Gastrocnemius medialis (tissue), 4 donors: ENCODE measurements around the gene CAPN2. TPM values are rescaled to one million over a fixed set of nuclear protein-coding genes. Genes with fewer than 3 reads are reported as not detected.

Experiments
- ATAC-seq, 2 donors: fragments of 150-250 bp; one replicate each; pipeline ENCODE4 v1.9.1; 2016
- DNase-seq, 2 donors: peaks; one replicate each; pipeline ENCODE4 v3.0.0-alpha.2; 2019
- H3K27ac ChIP-seq, 4 donors: fragments of 200-600 bp; sonication (generic); 1 replicate in 1 of 4; 2 replicates in 3 of 4; pipeline ENCODE4 v1.5.1; 2016 to 2018; ENCODE audit warnings: mild to moderate bottlenecking in 2 of 4, moderate library complexity in 1 of 4
- H3K27me3 ChIP-seq, 3 donors: fragments of 200-600 bp; sonication (generic) in 2 of 3; 1 replicate in 1 of 3; 2 replicates in 2 of 3; pipeline versions ENCODE4 v1.5.1 to v1.6.0; 2016 to 2019; ENCODE audit warnings: mild to moderate bottlenecking in 1 of 3, moderate library complexity in 1 of 3
- H3K36me3 ChIP-seq, 2 donors: fragments of 200-600 bp; sonication (generic) in 1 of 2; one replicate each; pipeline ENCODE4 v1.5.1; 2017 to 2018
- H3K4me1 ChIP-seq, 2 donors: fragments of 200-600 bp; sonication (generic) in 1 of 2; one replicate each; pipeline ENCODE4 v1.5.1; 2016 to 2017; ENCODE audit warnings: mild to moderate bottlenecking in 2 of 2
- H3K4me3 ChIP-seq, 4 donors: fragments of 200-600 bp; sonication (generic) in 3 of 4; 1 replicate in 1 of 4; 2 replicates in 3 of 4; pipeline ENCODE4 v1.5.1; 2016 to 2019; ENCODE audit warnings: mild to moderate bottlenecking in 2 of 4
- H3K9me3 ChIP-seq, 3 donors: fragments of 200-600 bp; sonication (generic) in 2 of 3; 1 replicate in 1 of 3; 2 replicates in 2 of 3; pipeline ENCODE4 v1.5.1; 2016 to 2019
- POLR2A ChIP-seq, 2 donors: fragments of 450-650 bp; IDR thresholded peaks; one replicate each; pipeline ENCODE4 v1.6.1; 2017; ENCODE audit warnings: antibody characterized with exemption in 2 of 2, mild to moderate bottlenecking in 2 of 2, moderate library complexity in 2 of 2
- in situ Hi-C, 4 donors: fragments of 200-750 bp; cut with MboI; loops; one replicate each; pipeline versions ENCODE4 v1.15.0 to v1.8.0; 2017; ENCODE audit warnings: low sequenced_read_pairs in 4 of 4
- intact Hi-C: fragments of 100-400 bp; cut with DNase I; formaldehyde crosslinking; loops from one replicate; pipeline ENCODE4 v1.15.1; 2023; ENCODE audit warnings: low total_unique reads
- total RNA-seq, 4 donors: library from RNA; depleted of rRNA; stranded (reverse); fragments of >200 nt; gene quantifications; one replicate each; pipeline versions ENCODE4 v1.1.0 to v1.2.3, GENCODE V29; 2016
- TF ChIP-seq, protein P1 (sequence below), 5 experiments: fragments of 450-650 bp in 3 of 5; fragments of 200-600 bp in 2 of 5; sonication (generic) in 2 of 5; IDR thresholded peaks in 4 of 5; conservative IDR thresholded peaks in 1 of 5; 1 replicate in 4 of 5; 2 replicates in 1 of 5; pipeline ENCODE4 v1.5.1; 2016 to 2019; ENCODE audit warnings: antibody characterized with exemption in 5 of 5, mild to moderate bottlenecking in 3 of 5, moderate library complexity in 3 of 5

The CAPN2 gene
- total RNA-seq, 4 donors from 2014 or later: 42.6 to 141 (median 89.4) TPM

GRCh38 chr1:223758734-223759133, 46.4 kb downstream of the CAPN2 start:
- Histone ChIP-seq H3K9me3 (no peaks in the 10 kb centered on the region), H3K4me3 (no peak overlapping the region), H3K36me3 (peaks cover 6 to 100% of the 10 kb centered on the region in 2 donors), H3K27ac (no peak overlapping the region), H3K4me1 (no peaks in the 10 kb centered on the region), H3K27me3 (no peaks in the 10 kb centered on the region)
- intact Hi-C loops (no loop called here), in situ Hi-C loops (loop anchor here in 1 of 4 donors (10.0 kb wide), 1 partner anchor 64 kb away; no protein-coding TSS in a partner anchor)
- ATAC-seq (no peak), DNase-seq (no peak)
- TF ChIP-seq, protein P1, sequence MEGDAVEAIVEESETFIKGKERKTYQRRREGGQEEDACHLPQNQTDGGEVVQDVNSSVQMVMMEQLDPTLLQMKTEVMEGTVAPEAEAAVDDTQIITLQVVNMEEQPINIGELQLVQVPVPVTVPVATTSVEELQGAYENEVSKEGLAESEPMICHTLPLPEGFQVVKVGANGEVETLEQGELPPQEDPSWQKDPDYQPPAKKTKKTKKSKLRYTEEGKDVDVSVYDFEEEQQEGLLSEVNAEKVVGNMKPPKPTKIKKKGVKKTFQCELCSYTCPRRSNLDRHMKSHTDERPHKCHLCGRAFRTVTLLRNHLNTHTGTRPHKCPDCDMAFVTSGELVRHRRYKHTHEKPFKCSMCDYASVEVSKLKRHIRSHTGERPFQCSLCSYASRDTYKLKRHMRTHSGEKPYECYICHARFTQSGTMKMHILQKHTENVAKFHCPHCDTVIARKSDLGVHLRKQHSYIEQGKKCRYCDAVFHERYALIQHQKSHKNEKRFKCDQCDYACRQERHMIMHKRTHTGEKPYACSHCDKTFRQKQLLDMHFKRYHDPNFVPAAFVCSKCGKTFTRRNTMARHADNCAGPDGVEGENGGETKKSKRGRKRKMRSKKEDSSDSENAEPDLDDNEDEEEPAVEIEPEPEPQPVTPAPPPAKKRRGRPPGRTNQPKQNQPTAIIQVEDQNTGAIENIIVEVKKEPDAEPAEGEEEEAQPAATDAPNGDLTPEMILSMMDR (IDR thresholded peaks at IDR 0.05 in 4 of 5, conservative IDR thresholded peaks at IDR 0.05 in 1 of 5): no peak
- TF ChIP-seq POLR2A (IDR thresholded peaks at IDR 0.05): no peak

GRCh38 chr1:223759273-223759672, 46.9 kb downstream of the CAPN2 start:
- in situ Hi-C loops (loop anchor here in 1 of 4 donors (10.0 kb wide), 1 partner anchor 64 kb away; no protein-coding TSS in a partner anchor), intact Hi-C loops (no loop called here)
- Histone ChIP-seq H3K9me3 (no peaks in the 10 kb centered on the region), H3K27ac (no peak overlapping the region), H3K4me3 (no peak overlapping the region), H3K36me3 (peaks cover 4 to 100% of the 10 kb centered on the region in 2 donors), H3K27me3 (no peaks in the 10 kb centered on the region), H3K4me1 (no peaks in the 10 kb centered on the region)
- no peak for TF ChIP-seq POLR2A (IDR thresholded peaks at IDR 0.05)
- TF ChIP-seq, protein P1 (IDR thresholded peaks at IDR 0.05 in 4 of 5, conservative IDR thresholded peaks at IDR 0.05 in 1 of 5): no peak
- DNase-seq (no peak), ATAC-seq (no peak)

DNA sequence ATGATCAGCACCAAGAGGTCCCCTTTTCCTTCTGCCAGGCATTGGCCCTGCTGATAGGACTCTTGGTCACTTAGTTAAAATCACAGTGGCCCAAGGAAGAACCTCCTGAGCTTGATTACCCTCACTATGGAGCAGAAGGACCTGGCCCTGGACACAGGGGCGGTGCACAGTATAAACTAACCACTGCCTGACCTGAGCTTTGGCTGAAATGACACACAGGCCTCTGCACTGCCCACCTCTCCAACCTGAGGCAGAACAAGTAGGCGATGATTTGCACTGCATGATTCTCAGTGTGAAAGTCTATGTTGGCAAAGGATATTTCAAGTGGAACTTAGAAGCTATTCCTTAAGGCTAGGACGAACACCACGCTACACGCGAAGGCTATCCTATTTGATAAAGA, 48.5 kb downstream of the CAPN2 start:
- in situ Hi-C loops: no loop called here
- no peak overlapping the region for H3K27ac ChIP-seq
- H3K9me3 ChIP-seq: no peaks in the 10 kb centered on the region
- no peak overlapping the region for H3K4me3 ChIP-seq
- H3K27me3 ChIP-seq: no peaks in the 10 kb centered on the region
- intact Hi-C loops: no loop called here
- peaks cover 4 to 96% of the 10 kb centered on the region in 2 donors for H3K36me3 ChIP-seq
- TF ChIP-seq, protein P1 (IDR thresholded peaks at IDR 0.05 in 4 of 5, conservative IDR thresholded peaks at IDR 0.05 in 1 of 5): no peak
- no peak for TF ChIP-seq POLR2A (IDR thresholded peaks at IDR 0.05)
- no peak for ATAC-seq
- H3K4me1 ChIP-seq: peaks cover 0 to 1% of the 10 kb centered on the region in 2 donors
- no peak for DNase-seq

GRCh38 chr1:223761411-223761810, 49.1 kb downstream of the CAPN2 start:
- in situ Hi-C loops: no loop called here
- Histone ChIP-seq H3K9me3 (no peaks in the 10 kb centered on the region), H3K27ac (no peak overlapping the region), H3K36me3 (peaks cover 4 to 96% of the 10 kb centered on the region in 2 donors), H3K4me1 (peaks cover 0 to 6% of the 10 kb centered on the region in 2 donors), H3K27me3 (no peaks in the 10 kb centered on the region), H3K4me3 (no peak overlapping the region)
- ATAC-seq (no peak), DNase-seq (no peak)
- intact Hi-C loops: no loop called here
- TF ChIP-seq POLR2A (IDR thresholded peaks at IDR 0.05): no peak
- TF ChIP-seq, protein P1 (IDR thresholded peaks at IDR 0.05 in 4 of 5, conservative IDR thresholded peaks at IDR 0.05 in 1 of 5): no peak

GRCh38 chr1:223763251-223763650, 50.9 kb downstream of the CAPN2 start:
- no peaks in the 10 kb centered on the region for H3K27me3 ChIP-seq
- H3K36me3 ChIP-seq: peaks cover 4 to 81% of the 10 kb centered on the region in 2 donors
- peaks cover 0 to 6% of the 10 kb centered on the region in 2 donors for H3K4me1 ChIP-seq
- H3K4me3 ChIP-seq: no peak overlapping the region
- DNase-seq: no peak
- no peak for ATAC-seq
- TF ChIP-seq POLR2A (IDR thresholded peaks at IDR 0.05): no peak
- TF ChIP-seq, protein P1 (IDR thresholded peaks at IDR 0.05 in 4 of 5, conservative IDR thresholded peaks at IDR 0.05 in 1 of 5): no peak
- H3K27ac ChIP-seq: no peak overlapping the region
- no peaks in the 10 kb centered on the region for H3K9me3 ChIP-seq
- intact Hi-C loops (no loop called here), in situ Hi-C loops (no loop called here)
